Upper lobe of left lung (tissue), 6 donors: Measurements from ENCODE around the gene SLIT1. TPM values are rescaled to one million over a fixed set of nuclear protein-coding genes. Genes with fewer than 3 reads are reported as not detected.

ENCODE experiments used
- ATAC-seq, 2 donors: fragments of 200-7000 bp; cut with Tn5 transposase; one replicate each; pipeline ENCODE4 v1.9.1; 2022; ENCODE audit warnings: mild to moderate bottlenecking in 2 of 2, moderate library complexity in 2 of 2; ENCODE audit not compliant: low FRiP score in 2 of 2
- DNase-seq, 2 donors: peaks; one replicate each; pipeline ENCODE4 v3.0.0-alpha.2; 2019 to 2020
- H3K27ac ChIP-seq, 4 donors: fragments of 200-600 bp; sonication (generic); one replicate each; pipeline ENCODE4 v1.5.1; 2016 to 2019
- H3K27me3 ChIP-seq, 4 donors: fragments of 200-600 bp; sonication (generic); one replicate each; pipeline ENCODE4 v1.5.1; 2017 to 2019
- H3K36me3 ChIP-seq, 4 donors: fragments of 200-600 bp; sonication (generic); one replicate each; pipeline ENCODE4 v1.5.1; 2016 to 2019
- H3K4me1 ChIP-seq, 4 donors: fragments of 200-600 bp; sonication (generic); one replicate each; pipeline ENCODE4 v1.5.1; 2018 to 2019
- H3K4me3 ChIP-seq, 4 donors: fragments of 200-600 bp; sonication (generic); one replicate each; pipeline ENCODE4 v1.5.1; 2017 to 2019; ENCODE audit warnings: mild to moderate bottlenecking in 2 of 4, moderate library complexity in 1 of 4
- H3K9me3 ChIP-seq, 4 donors: fragments of 200-600 bp; sonication (generic); one replicate each; pipeline ENCODE4 v1.5.1; 2018 to 2019
- CTCF ChIP-seq, 6 experiments: fragments of 450-650 bp in 4 of 6; fragments of 200-600 bp in 2 of 6; sonication (generic) in 2 of 6; IDR thresholded peaks; one replicate each; pipeline ENCODE4 v1.5.1; 2016 to 2019; ENCODE audit warnings: antibody characterized with exemption in 6 of 6
- EP300 ChIP-seq, 4 donors: sonication (generic); formaldehyde crosslinking; IDR thresholded peaks; one replicate each; pipeline ENCODE4 v1.5.1; 2017; ENCODE audit warnings: antibody characterized with exemption in 4 of 4, control low read depth in 2 of 4
- POLR2A ChIP-seq, 4 donors: fragments of 450-650 bp; IDR thresholded peaks; one replicate each; pipeline ENCODE4 v1.5.1; 2016 to 2017; ENCODE audit warnings: antibody characterized with exemption in 4 of 4, mild to moderate bottlenecking in 2 of 4
- POLR2AphosphoS5 ChIP-seq, 2 donors: sonication (generic); formaldehyde crosslinking; IDR thresholded peaks; one replicate each; pipeline ENCODE4 v1.5.1; 2017; ENCODE audit warnings: antibody characterized with exemption in 2 of 2
- WGBS, 2 donors: methylation state at CpG; one replicate each; pipeline ENCODE4 v1.1.5; 2017 to 2018; 5-methylcytosine and 5-hydroxymethylcytosine counted together
- total RNA-seq, 6 donors: library from RNA; depleted of rRNA in 4 of 6; stranded (reverse); fragments of >200 nt in 4 of 6; gene quantifications; one replicate each; pipeline versions ENCODE4 v1.1.0 to v1.2.1, GENCODE V29; 2016 to 2021
- donor health status: DM: no; HTN: no; CAD: no; lungs with moderate emphysema.
- donor health status: DM: no; HTN: yes; CAD: no; lungs with severe emphysema.

SLIT1 gene
- total RNA-seq, 6 donors from 2014 or later = 0.30 to 1.6 (median 0.54) TPM; not detected in 1

- Histone ChIP-seq H3K4me3 (no peak overlapping the region), H3K27ac (no peak overlapping the region), H3K36me3 (peaks cover 0 to 18% (median 3%) of the 10 kb centered on the region in 4 donors), H3K27me3 (no peaks in the 10 kb centered on the region), H3K4me1 (no peaks in the 10 kb centered on the region), H3K9me3 (no peaks in the 10 kb centered on the region)
- WGBS, 2 donors = 95 to 97% methylated on average over 5 of the region's 5 CpGs
- TF ChIP-seq POLR2A (IDR thresholded peaks at IDR 0.05) (no peak), CTCF (IDR thresholded peaks at IDR 0.05) (no peak), POLR2AphosphoS5 (IDR thresholded peaks at IDR 0.05) (no peak), EP300 (IDR thresholded peaks at IDR 0.05) (no peak)
- DNase-seq (no peak), ATAC-seq (no peak)
Measured at GRCh38 chr10:96949039-96949683, 236.6 kb downstream of the SLIT1 start.

Other genes with a start within 250 kb of the SLIT1 start
- gene ARHGAP19, start 106.7 kb upstream of the SLIT1 start, total RNA-seq = 10 to 100 TPM in 3 of 6 donors, 1 to 10 TPM in 3; 3.8 to 19.9 (median 10.9) TPM
- gene FRAT1, start 133.3 kb upstream of the SLIT1 start, total RNA-seq = 10 to 100 TPM in 5 of 6 donors, 1 to 10 TPM in 1; 8.9 to 20.2 (median 15.4) TPM
- 10 to 100 TPM; 19.0 to 33.3 (median 29.5) TPM for gene FRAT2, start 148.8 kb upstream of the SLIT1 start, total RNA-seq
- 10 to 100 TPM; 20.4 to 38.2 (median 28.9) TPM for gene RRP12, start 215.4 kb upstream of the SLIT1 start, total RNA-seq
- gene PGAM1, start 240.2 kb upstream of the SLIT1 start, total RNA-seq = 100 to 1,000 TPM in 5 of 6 donors, 10 to 100 TPM in 1; 55.5 to 184 (median 137) TPM